Endometrial microvascular endothelial cells (primary cell): ENCODE results near the gene DDX51. TPM values are rescaled to one million over a fixed set of nuclear protein-coding genes. Genes with fewer than 3 reads are reported as not detected.

Experiments
- in situ Hi-C: cut with HindIII; loops from 2 replicates; pipeline ENCODE4 v1.10.0; 2017; ENCODE audit warnings: low sequenced_read_pairs, low pct_unique_long_range_greater_than_20kb; ENCODE audit errors: inconsistent ontology term
- total RNA-seq: library from RNA; depleted of rRNA; stranded (reverse); fragments of >200 nt; gene quantifications from one replicate; pipeline ENCODE4 v1.2.3, GENCODE V29; 2015; ENCODE audit errors: inconsistent ontology term

DDX51 gene
- total RNA-seq, 1 donor from 2014 or later, result 13.1 TPM

GRCh38 chr12:132170094-132170636 lies 26.0 kb upstream of the DDX51 start:
- in situ Hi-C loops, result no loop called here

- in situ Hi-C loops, result no loop called here
These were observed 25.3 kb upstream of the DDX51 start for GRCh38 chr12:132169376-132169775.

GRCh38 chr12:132168311-132169031 lies 24.4 kb upstream of the DDX51 start:
- in situ Hi-C loops, result no loop called here

GRCh38 chr12:132167611-132168310 lies 23.6 kb upstream of the DDX51 start:
- in situ Hi-C loops, result no loop called here

- in situ Hi-C loops, result no loop called here
These were observed 22.9 kb upstream of the DDX51 start for GRCh38 chr12:132166801-132167591.

- in situ Hi-C loops, result no loop called here
These were observed 22.0 kb upstream of the DDX51 start for GRCh38 chr12:132166093-132166492.

- in situ Hi-C loops, result no loop called here
These were observed 21.5 kb upstream of the DDX51 start for GRCh38 chr12:132165584-132165983.

- in situ Hi-C loops, result no loop called here
These were observed 20.3 kb upstream of the DDX51 start for GRCh38 chr12:132164426-132164825.

- in situ Hi-C loops, result no loop called here
These were observed 19.8 kb upstream of the DDX51 start for GRCh38 chr12:132163911-132164288.

- in situ Hi-C loops, result no loop called here
These were observed 19.2 kb upstream of the DDX51 start for GRCh38 chr12:132163041-132163910.

GRCh38 chr12:132162508-132163031 lies 18.5 kb upstream of the DDX51 start:
- in situ Hi-C loops, result no loop called here

GRCh38 chr12:132161796-132162507 lies 17.8 kb upstream of the DDX51 start:
- in situ Hi-C loops, result no loop called here

GRCh38 chr12:132161036-132161781 lies 17.1 kb upstream of the DDX51 start:
- in situ Hi-C loops, result no loop called here

- in situ Hi-C loops, result no loop called here
These were observed 16.5 kb upstream of the DDX51 start for GRCh38 chr12:132160601-132161035.

GRCh38 chr12:132160016-132160415 lies 15.9 kb upstream of the DDX51 start:
- in situ Hi-C loops, result no loop called here

- in situ Hi-C loops, result no loop called here
These were observed 15.5 kb upstream of the DDX51 start for GRCh38 chr12:132159555-132160003.
